Renal pelvis (tissue), 4 donors: ENCODE data around the gene PHKG2. TPM values are rescaled to one million over a fixed set of nuclear protein-coding genes. Genes with fewer than 3 reads are reported as not detected.

ENCODE experiments used
- DNase-seq: peaks from one replicate; pipeline ENCODE4 v3.0.0-alpha.2; 2013
- polyA plus RNA-seq, 3 donors: library from polyadenylated mRNA; unstranded; fragments of 120-200 nt; gene quantifications; one replicate each; pipeline ENCODE4 v1.2.1, GENCODE V29; 2013; ENCODE audit not compliant: insufficient read length in 3 of 3

The PHKG2 gene
- polyA plus RNA-seq, 3 donors, result 28.7 to 44.8 (median 40.7) TPM

DNA sequence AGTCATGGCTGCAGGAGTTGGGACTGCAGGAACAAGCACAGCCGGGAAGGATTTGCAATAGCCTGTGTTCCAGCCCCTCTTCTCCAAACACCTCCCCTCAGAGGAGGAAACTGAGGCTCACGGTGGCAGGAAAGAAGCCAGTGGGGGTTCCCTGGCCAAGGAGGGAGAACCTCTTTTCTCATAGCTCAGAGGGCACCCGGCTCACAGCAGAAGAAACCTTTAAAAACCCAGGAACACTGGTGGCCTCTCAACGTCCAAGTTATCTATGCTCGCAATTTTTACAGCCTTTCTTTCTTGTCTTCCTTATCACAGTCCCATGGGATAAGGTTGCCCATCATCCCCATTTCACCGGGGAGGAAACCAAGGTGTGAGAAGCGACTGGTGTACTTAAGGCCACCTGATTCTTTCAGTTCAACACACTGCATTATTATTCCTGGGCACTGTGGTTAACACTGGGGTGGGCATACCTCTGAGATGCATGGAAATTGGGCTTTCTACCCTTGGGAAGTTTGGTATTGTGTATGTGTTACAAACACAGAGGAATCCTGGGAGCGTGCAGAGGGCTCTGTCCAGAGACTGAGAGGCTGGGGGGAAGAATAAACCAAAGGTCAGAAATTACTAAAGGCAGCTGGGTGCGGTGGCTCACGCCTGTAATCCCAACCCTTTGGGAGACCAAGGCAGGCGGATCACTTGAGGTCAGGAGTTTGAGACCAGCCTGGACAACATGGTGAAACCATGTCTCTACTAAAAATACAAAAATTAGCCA lies 39.6 kb downstream of the PHKG2 start:
- DNase-seq, result no peak

DNA sequence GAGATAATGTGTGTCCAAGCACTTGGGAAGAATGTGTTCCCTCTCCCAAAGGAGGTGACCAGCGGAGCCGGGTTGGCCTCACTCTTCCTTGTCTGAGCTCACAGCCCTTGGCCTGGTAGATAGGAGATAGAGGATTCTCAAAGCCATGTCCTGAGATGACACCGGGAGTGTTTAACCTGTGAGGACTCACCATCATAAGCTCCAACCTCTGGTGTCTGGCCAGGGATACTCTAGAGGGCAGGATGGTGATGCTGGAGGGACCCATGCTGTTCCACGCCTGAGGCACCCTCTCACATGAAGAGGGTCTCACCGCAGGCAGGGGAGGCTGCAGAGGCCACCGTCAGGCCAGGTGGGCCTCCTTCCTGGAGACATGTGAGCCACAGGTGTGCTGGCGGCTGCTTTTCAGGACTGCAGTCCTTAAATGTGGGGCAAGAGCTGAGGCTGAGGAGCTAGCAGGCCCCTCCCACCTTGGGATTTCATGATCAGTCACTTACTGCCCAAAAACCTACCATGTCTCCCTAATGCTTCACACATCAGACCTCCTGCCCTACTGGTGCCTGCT lies 45.4 kb downstream of the PHKG2 start:
- DNase-seq, result no peak

DNA sequence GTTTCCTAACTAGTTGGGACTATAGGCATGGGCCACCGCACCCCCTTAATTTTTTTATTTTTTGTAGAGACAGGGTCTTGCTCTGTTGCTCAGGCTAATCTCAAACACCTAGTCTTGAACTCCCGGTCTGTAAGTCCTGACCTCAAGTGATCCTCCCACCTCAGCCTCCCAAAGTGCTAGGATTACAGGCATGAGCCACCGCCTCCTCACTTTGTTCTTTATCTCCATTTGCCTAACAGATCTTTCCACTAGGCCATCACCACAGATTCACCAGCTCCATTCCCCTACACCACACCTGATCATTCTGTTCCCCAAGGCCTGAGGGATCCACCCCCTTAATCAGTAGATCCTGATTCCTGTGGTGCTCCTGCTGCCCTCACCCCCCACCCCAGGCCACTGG lies 46.4 kb downstream of the PHKG2 start:
- DNase-seq, result no peak

DNA sequence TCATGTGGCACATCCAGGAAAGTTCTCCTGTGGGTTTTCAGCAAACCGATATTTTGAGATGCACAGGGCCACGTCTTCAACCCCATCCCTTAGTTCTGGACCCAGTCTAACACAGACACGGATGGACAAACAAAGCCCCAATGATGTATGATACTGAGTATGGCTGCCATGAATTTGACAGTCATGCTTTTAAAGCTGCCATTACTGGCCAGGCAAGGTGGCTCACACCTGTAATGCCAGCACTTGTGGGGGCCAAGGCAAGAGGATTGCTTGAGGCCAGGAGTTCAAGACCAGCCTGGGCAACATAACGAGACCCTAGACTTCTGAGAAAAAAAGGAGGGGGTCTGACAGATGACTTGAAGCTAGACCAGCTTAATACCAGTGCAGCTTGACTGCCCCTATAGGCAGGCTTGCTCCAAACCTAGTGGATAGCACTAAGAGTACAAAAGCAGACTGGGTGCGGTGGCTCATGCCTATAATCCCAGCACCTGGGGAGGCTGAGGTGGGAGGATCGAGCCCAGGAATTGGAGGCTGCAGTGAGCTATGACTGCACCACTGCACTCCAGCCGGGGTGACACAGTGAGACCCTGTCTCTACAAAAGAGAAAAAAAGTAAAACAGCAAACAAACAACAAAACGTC lies 49.6 kb downstream of the PHKG2 start:
- DNase-seq, result no peak

Other genes starting within 250 kb of the PHKG2 start
- gene ZNF768, start 221.9 kb upstream of the PHKG2 start, polyA plus RNA-seq, result 10 to 100 TPM; 58.5 to 70.4 (median 68.1) TPM
- 10 to 100 TPM; 10.1 to 11.3 (median 11.0) TPM for gene ZNF747, start 213.6 kb upstream of the PHKG2 start, polyA plus RNA-seq
- 10 to 100 TPM; 13.3 to 18.8 (median 14.4) TPM for gene ZNF764, start 190.1 kb upstream of the PHKG2 start, polyA plus RNA-seq
- 10 to 100 TPM; 14.2 to 19.7 (median 17.7) TPM for gene ZNF688, start 176.7 kb upstream of the PHKG2 start, polyA plus RNA-seq
- gene ZNF785, start 162.7 kb upstream of the PHKG2 start, polyA plus RNA-seq, result 10 to 100 TPM; 21.3 to 36.9 (median 32.1) TPM
- gene ZNF689, start 138.0 kb upstream of the PHKG2 start, polyA plus RNA-seq, result 10 to 100 TPM; 14.8 to 16.2 (median 15.7) TPM
- 10 to 100 TPM; 50.6 to 52.4 (median 51.8) TPM for gene PRR14, start 97.5 kb upstream of the PHKG2 start, polyA plus RNA-seq
- gene FBRS, start 90.0 kb upstream of the PHKG2 start, polyA plus RNA-seq, result 10 to 100 TPM; 69.5 to 85.7 (median 76.5) TPM
- 10 to 100 TPM; 38.6 to 55.8 (median 43.9) TPM for gene SRCAP, start 49.3 kb upstream of the PHKG2 start, polyA plus RNA-seq
- gene CFAP119, start 13.6 kb downstream of the PHKG2 start, polyA plus RNA-seq, result 10 to 100 TPM; 11.8 to 14.6 (median 12.8) TPM
- 100 to 1,000 TPM; 120 to 133 (median 120) TPM for gene RNF40, start 13.9 kb downstream of the PHKG2 start, polyA plus RNA-seq
- 10 to 100 TPM; 26.5 to 32.4 (median 30.3) TPM for gene ZNF629, start 38.8 kb downstream of the PHKG2 start, polyA plus RNA-seq
- gene BCL7C, start 145.7 kb downstream of the PHKG2 start, polyA plus RNA-seq, result 10 to 100 TPM; 43.7 to 52.6 (median 44.6) TPM
- gene CTF1, start 148.2 kb downstream of the PHKG2 start, polyA plus RNA-seq, result 1 to 10 TPM; 7.5 to 8.4 (median 7.7) TPM
- gene FBXL19, start 175.1 kb downstream of the PHKG2 start, polyA plus RNA-seq, result 10 to 100 TPM; 32.2 to 35.4 (median 34.8) TPM
- 10 to 100 TPM; 21.7 to 23.4 (median 23.3) TPM for gene ORAI3, start 200.6 kb downstream of the PHKG2 start, polyA plus RNA-seq
- gene SETD1A, start 209.3 kb downstream of the PHKG2 start, polyA plus RNA-seq, result 10 to 100 TPM; 18.7 to 22.6 (median 20.2) TPM
- gene HSD3B7, start 236.8 kb downstream of the PHKG2 start, polyA plus RNA-seq, result 10 to 100 TPM in 2 of 3 donors, 1 to 10 TPM in 1; 8.1 to 10.9 (median 10.8) TPM